Measurements from ENCODE around the gene PHOX2A.
"Not testable (repeated sequence)": the region's sequence is repeated elsewhere in the genome, so short reads cannot be mapped to it uniquely, and the experiment has no call there.

PHOX2A gene

GRCh38 chr11:72222106-72222891 lies 21.7 kb downstream of the PHOX2A start:
- DNase-seq (ENCODE audit: low read depth): no peak

DNA sequence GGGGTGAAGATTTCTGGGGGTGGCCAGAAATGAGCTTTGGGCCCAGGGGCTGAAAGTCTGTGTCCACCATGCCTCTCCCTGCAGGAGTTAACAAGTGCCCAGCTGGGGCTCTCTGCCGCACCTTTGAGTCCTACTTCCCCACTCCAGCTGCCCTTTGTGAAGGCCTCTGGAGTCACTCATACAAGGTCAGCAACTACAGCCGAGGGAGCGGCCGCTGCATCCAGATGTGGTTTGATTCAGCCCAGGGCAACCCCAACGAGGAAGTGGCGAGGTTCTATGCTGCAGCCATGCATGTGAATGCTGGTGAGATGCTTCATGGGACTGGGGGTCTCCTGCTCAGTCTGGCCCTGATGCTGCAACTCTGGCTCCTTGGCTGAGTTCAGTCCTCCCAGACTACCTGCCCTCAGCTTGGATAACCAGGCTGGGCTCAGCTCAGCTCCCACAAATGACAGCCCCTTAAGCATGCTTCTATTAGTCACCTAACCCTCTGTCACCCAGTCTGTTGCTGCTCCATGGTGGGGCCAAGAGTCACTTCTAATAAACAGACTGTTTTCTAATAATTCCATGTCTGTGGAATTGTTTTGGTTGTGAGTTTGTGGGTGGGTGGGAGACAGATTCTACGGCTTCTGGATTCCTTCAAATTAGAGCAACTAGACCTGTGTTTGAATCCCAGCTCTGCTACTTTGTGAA lies 22.4 kb downstream of the PHOX2A start:
- no peak for DNase-seq (ENCODE audit: low read depth)

DNA sequence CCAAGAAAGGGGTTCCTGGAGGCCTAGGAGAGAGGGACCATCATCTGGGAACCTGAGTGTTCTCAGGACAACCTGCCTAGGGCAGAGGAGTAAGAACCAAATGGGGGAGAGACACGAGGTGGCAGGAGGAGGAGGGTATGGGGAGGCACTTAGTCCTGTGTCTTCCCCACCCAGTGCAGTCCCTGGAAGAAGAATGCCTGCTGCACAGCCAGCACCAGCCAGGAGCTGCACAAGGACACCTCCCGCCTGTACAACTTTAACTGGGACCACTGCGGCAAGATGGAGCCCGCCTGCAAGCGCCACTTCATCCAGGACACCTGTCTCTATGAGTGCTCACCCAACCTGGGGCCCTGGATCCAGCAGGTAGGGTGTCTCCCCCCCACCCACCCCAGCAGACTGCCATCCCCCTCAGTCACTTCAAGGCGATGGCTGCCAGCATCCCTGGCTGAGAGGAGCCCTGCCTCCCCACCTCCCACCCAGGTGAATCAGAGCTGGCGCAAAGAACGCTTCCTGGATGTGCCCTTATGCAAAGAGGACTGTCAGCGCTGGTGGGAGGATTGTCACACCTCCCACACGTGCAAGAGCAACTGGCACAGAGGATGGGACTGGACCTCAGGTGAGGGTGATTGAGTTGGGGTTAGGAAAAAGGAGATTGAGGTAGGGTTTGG lies 23.1 kb downstream of the PHOX2A start:
- no peak for DNase-seq (ENCODE audit: low read depth)

DNA sequence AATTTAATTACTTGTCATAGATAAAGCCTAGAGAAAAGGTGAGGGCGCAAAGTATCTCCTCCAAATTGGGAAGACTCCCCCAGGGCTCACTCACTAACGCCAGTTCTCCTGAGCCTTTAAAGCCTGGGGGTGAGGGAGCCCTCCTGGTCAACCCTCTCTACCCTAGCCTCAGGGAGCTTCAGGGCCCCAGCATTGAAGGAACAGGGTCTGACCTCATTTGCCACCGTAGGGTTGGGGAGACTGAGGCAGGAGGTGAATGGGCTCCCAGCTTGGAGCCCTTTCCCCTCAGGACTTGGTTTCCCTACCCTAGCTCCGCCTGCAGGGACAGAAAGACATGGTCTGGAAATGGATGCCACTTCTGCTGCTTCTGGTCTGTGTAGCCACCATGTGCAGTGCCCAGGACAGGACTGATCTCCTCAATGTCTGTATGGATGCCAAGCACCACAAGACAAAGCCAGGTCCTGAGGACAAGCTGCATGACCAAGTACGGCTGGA lies 25.7 kb downstream of the PHOX2A start:
- DNase-seq (ENCODE audit: low read depth): no peak

- DNase-seq (ENCODE audit: low read depth): no peak
These were observed 26.1 kb downstream of the PHOX2A start for GRCh38 chr11:72217841-72218240.

- DNase-seq (ENCODE audit: low read depth): no peak
These were observed 27.3 kb downstream of the PHOX2A start, which contains the start of gene FOLR2 for GRCh38 chr11:72216638-72217037. TSS of gene FOLR2 (plus strand) at chr11:72216794. CDS start at chr11:72218585, 1,791 bp downstream.

GRCh38 chr11:72209101-72209500 lies 34.9 kb downstream of the PHOX2A start:
- no peak for DNase-seq (ENCODE audit: low read depth)

GRCh38 chr11:72208281-72208680 lies 35.7 kb downstream of the PHOX2A start:
- DNase-seq (ENCODE audit: low read depth): no peak

DNA sequence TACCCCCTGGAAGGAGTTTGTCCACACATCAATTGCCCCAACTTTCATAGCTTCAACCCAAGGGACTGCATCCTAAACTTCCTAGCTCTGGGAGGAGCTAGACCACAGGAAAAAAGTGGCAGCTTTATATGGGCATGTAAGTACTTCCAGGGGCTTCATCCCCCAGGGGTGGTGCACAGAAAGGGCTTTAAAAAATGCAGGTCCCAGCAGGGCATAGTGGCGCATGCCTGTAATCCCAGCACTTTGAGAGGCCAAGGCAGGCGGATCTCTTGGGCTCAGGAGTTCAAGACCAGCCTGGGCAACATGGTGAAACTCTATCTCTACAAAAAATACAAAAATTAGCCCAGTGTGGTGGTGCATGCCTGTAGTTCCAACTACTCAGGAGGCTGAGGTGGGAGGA lies 37.2 kb downstream of the PHOX2A start:
- DNase-seq (ENCODE audit: low read depth): not testable (repeated sequence)

DNA sequence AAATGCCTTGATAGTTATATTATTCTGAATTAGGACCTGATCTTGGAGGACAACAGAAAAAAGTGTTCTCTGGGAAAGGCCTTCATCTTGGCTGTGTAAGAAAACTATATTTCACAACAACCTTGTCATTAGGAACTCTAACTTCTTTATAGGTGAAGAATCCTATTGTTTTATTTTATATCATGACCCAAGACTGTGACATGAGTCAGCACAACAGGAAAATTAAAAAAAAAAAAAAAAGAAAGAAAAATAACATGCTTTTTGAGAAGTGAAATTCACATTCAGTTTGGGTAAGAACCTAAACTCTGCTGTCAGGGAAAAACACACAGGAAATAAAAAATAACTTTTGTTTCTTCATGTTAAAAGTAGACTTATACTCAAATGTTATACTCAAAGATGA lies 39.1 kb downstream of the PHOX2A start:
- no peak for DNase-seq (ENCODE audit: low read depth)

DNA sequence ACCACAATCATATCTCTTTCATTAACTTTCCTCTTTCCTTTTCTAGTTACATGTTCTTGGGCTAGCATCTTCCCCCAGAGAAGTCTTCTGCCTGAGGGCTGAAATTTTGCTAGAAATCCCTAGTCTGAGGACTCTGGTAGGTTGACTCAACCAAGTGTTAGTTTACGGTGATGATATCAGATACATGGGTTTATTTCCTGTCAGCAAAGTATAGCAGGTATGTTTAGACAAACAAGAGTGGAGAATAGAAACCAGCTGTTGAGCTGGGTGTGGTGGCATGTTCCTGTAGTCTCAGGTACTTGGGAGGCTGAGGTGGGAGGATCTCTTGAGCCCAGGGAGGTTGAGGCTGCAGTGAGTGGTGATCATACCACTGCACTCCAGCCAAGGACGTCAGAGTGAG lies 40.8 kb downstream of the PHOX2A start:
- no peak for DNase-seq (ENCODE audit: low read depth)

- no peak for DNase-seq (ENCODE audit: low read depth)
These were observed 41.4 kb downstream of the PHOX2A start for GRCh38 chr11:72202571-72202970.

DNA sequence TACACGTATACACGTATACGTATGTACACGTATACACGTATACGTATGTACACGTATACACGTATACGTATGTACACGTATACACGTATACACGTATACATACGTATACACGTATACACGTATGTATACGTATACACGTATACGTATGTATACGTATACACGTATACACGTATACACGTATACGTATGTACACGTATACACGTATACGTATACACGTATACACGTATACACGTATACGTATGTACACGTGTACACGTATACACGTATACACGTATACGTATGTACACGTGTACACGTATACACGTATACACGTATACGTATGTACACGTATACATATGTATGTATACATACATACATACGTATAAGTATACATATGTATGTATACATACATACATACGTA lies 42.5 kb downstream of the PHOX2A start:
- DNase-seq (ENCODE audit: low read depth): not testable (repeated sequence)

DNA sequence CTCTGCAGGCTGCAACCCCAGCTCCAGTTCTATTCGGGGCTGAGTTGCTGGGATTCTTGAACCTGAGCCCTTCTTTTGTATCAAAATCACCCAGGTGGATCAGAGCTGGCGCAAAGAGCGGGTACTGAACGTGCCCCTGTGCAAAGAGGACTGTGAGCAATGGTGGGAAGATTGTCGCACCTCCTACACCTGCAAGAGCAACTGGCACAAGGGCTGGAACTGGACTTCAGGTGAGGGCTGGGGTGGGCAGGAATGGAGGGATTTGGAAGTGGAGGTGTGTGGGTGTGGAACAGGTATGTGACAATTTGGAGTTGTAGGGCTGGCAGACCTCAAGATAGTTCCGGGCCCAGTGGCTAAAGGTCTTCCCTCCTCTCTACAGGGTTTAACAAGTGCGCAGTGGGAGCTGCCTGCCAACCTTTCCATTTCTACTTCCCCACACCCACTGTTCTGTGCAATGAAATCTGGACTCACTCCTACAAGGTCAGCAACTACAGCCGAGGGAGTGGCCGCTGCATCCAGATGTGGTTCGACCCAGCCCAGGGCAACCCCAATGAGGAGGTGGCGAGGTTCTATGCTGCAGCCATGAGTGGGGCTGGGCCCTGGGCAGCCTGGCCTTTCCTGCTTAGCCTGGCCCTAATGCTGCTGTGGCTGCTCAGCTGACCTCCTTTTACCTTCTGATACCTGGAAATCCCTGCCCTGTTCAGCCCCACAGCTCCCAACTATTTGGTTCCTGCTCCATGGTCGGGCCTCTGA lies 48.3 kb downstream of the PHOX2A start:
- DNase-seq (ENCODE audit: low read depth): no peak

DNA sequence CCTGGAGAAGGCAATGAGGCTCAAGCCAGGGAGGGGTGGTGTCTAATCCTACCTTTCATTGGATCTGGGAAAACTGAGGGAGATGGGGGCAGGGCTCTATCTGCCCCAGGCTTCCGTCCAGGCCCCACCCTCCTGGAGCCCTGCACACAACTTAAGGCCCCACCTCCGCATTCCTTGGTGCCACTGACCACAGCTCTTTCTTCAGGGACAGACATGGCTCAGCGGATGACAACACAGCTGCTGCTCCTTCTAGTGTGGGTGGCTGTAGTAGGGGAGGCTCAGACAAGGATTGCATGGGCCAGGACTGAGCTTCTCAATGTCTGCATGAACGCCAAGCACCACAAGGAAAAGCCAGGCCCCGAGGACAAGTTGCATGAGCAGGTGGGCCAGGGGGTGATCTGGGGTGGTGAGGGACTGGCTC lies 52.0 kb downstream of the PHOX2A start, which contains the start of gene FOLR1:
Gene FOLR1 (plus strand): TSS at position 180 of the 421 bp plus-strand sequence. CDS start 34 bp downstream, at position 214.
- DNase-seq (ENCODE audit: low read depth): no peak

DNA sequence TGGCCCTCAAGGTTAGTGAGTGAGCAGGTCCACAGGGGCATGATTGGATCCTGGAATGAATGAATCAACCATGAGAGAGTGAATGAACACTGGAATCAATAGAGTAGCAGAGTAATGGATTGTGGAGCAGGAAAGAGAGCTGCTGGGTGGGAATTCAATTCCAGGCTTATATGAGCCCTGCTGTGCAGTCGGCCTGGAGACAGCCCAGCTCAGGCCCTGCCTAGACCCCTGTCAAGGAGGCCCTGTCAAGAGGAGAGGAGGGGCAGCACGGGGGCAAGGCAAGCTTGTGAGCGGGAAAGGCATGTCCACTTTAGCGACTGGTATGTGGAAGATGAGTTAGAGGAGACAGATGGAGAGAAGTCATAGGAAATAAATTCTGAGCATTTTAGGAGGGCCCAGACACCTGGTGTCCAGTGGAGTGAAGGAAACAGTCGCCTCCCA lies 53.3 kb downstream of the PHOX2A start:
- no peak for DNase-seq (ENCODE audit: low read depth)

DNA sequence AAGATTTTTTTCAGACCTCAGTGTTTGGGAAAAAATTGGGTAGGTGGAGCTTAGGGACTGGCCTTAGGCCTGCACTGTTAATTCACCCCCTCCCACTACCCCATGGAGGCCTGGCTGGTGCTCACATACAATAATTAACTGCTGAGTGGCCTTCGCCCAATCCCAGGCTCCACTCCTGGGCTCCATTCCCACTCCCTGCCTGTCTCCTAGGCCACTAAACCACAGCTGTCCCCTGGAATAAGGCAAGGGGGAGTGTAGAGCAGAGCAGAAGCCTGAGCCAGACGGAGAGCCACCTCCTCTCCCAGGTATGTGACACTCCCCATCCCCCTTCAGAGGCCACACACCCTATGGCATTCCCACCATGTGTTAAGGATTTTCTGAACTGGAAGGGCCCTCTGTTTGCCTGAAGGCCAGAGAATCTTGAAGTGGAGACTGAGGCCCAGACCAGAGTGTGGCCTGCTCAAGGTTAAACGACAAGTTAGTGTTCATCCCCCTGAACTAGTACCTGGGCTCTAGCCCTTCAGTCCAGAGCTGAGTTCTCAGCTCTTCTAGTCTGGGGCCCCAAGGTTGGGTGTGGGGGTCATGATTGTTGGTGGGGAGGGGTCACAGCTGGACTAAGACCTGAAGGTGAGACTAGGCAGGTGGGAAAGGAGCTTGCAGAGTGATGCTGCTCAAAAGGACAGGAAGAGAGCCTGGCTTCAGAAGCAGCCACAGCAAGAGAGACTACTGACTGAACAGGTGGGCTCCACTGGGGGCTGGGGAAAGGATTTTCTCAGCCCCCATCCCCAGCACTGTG lies 54.3 kb downstream of the PHOX2A start:
- DNase-seq (ENCODE audit: low read depth): no peak

Measured in activated T-cell treated with anti-CD3 and anti-CD28 coated beads for 48 hours (primary cell).